Right cardiac atrium (tissue), 5 donors: ENCODE data around the gene PFKFB4. TPM values are rescaled to one million over a fixed set of nuclear protein-coding genes. Genes with fewer than 3 reads are reported as not detected.

ENCODE experiments used
- ATAC-seq, 2 donors: fragments of 200-7000 bp; cut with Tn5 transposase; one replicate each; pipeline versions ENCODE4 v1.8.0 to v1.9.1; 2020; ENCODE audit warnings: moderate library complexity in 2 of 2, mild to moderate bottlenecking in 1 of 2
- DNase-seq, 3 donors: peaks; one replicate each; pipeline ENCODE4 v3.0.0-alpha.2; 2020
- H3K27ac ChIP-seq: one replicate; pipeline ENCODE4 v1.5.1; 2013; ENCODE audit warnings: mild to moderate bottlenecking, low read length, control low read depth, moderate library complexity
- H3K27me3 ChIP-seq: one replicate; pipeline ENCODE4 v1.6.1; 2013; ENCODE audit not compliant: control insufficient read depth, insufficient read depth
- H3K4me1 ChIP-seq: one replicate; pipeline ENCODE4 v1.6.1; 2013; ENCODE audit warnings: low read length; ENCODE audit not compliant: control insufficient read depth, insufficient read depth
- H3K4me3 ChIP-seq: one replicate; pipeline ENCODE4 v1.5.1; 2013; ENCODE audit warnings: low read length, control low read depth
- H3K9me3 ChIP-seq: one replicate; pipeline ENCODE4 v1.6.1; 2013; ENCODE audit warnings: low read length; ENCODE audit not compliant: control insufficient read depth
- WGBS: extraction: QIAGEN DNeasy Blood & Tissue Kit; methylation state at CpG from one replicate; pipeline ENCODE4 v1.1.7; 2013; 5-methylcytosine and 5-hydroxymethylcytosine counted together
- intact Hi-C, 4 donors: fragments of 100-400 bp; cut with DNase I; formaldehyde crosslinking; loops; one replicate each; pipeline versions ENCODE4 v1.11.0 to v1.14.0; 2022 to 2023
- microRNA-seq, 2 donors: library from miRNA; unstranded; fragments of <30 nt; microRNA quantifications; one replicate each; pipeline ENCODE4 v1.2.0, GENCODE V29; 2020 to 2021
- polyA plus RNA-seq: library from polyadenylated mRNA; stranded (reverse); fragments of 200-250 nt; gene quantifications from one replicate; pipeline ENCODE4 v1.2.3, GENCODE V29; 2013
- total RNA-seq, 4 donors: library from RNA; stranded (reverse); fragmentation: NEBNext Ultra II Directional; extraction: Animal tissue kit (Norgen Biotek cat#: 25700); gene quantifications; one replicate each; pipeline ENCODE4 v1.2.1, GENCODE V29; 2021
- donor health status: healthy with polysubstance abuse.
- donor health status: DM: no; HTN: yes; CAD: no.
- donor health status: DM: no; HTN: no; CAD: no.
- donor health status: DM: no; HTN: yes; CAD: no; lungs with severe emphysema.
- donor health status: DM: yes; HTN: yes; CAD: no.

PFKFB4 gene
- total and polyA plus RNA-seq, 5 donors, result 0.75 to 2.7 (median 2.0) TPM

DNA sequence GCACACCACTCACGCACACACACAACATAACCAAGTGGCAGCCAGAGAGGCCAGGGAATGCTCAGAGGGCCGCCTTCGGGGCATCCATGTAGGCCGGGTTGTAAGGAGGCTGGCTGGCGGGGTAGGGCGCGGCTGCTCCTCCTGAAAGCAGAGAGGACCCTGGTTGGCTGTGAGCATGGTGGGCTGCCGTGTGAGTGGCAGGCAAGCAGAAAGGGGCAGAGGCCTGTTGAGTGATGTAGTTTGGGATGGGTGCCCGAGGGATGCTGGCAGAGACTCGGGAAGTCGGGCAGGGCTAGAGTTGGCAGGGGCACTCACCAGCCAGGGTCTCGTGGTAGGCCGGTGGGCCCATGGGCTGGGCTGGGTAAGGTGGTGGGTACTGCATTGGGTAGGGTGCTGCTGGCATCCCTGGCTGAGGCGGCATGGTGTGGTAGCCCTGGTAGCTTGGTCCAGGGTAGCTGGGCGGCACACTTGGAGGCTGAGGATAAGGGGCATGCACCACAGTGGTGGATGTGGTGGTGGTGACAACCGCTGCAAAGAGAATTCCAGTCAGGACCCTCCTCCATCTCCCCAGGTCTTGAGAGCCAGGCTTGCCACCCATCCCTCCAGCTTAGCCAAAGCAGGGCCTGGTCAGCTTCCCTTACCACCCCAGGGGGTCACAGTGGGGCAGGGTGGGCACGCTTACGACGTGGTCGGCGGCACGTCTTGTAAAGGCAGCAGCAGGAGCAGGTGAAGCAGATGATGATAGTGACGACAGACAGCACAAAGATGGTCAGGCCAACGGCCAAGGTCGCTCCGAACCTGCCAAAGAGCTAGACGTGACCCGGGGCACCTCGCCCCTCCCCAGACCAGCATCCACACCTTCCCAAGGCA is 87.3 kb downstream of the PFKFB4 start:
- intact Hi-C loops, result loop anchor here in 3 of 4 donors (5.0 kb wide), 2 partner anchors 33 to 78 kb away; partner anchors contain the start of gene SHISA5 (in 2 of the 3)
- ATAC-seq, result no peak
- DNase-seq, result peak in 1 of 3 donors; percentile 58
- Histone ChIP-seq H3K4me1 (peaks cover 9% of the 10 kb centered on the region), H3K4me3 (no peak overlapping the region), H3K9me3 (no peaks in the 10 kb centered on the region), H3K27ac (no peak overlapping the region), H3K27me3 (no peaks in the 10 kb centered on the region)
- WGBS, result 77% methylated on average over 29 of the region's 29 CpGs

DNA sequence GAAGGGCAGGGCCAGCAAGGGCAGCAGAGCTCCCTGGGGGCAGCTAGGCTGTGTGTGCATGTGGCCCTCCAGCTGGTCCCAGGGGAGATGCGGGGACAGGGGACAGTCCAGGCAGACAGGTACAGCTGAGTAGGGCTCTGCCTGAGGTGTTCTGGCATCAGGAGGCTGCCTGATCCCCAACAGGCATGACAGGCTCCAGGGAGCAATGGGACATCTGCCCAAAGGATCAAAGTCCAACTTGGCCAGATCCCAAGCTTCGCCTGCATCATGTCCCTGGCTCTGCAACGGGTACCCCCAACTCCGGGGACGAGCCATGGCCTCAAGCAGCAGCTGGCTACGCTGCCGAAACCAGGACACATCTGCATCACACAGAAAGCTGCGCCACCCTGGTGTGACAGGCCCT is 88.3 kb downstream of the PFKFB4 start:
- H3K27me3 ChIP-seq, result no peaks in the 10 kb centered on the region
- 60% methylated on average over 8 of the region's 8 CpGs for WGBS
- intact Hi-C loops, result loop anchor here in 3 of 4 donors (5.0 kb wide), 2 partner anchors 34 to 79 kb away; partner anchors contain the start of gene SHISA5 (in 2 of the 3)
- no peaks in the 10 kb centered on the region for H3K9me3 ChIP-seq
- H3K4me1 ChIP-seq, result peaks cover 8% of the 10 kb centered on the region
- peak in 1 of 3 donors; percentile 64 for DNase-seq
- H3K4me3 ChIP-seq, result no peak overlapping the region
- H3K27ac ChIP-seq, result peak overlapping the region; percentile 15
- ATAC-seq, result no peak

Small RNA genes lying within 50 kb of the gene (microRNA-seq; reads per million reads assigned to microRNA genes)
- gene MIR6823, result 0 reads per million in 2 donors
- gene MIR711, result 0 reads per million in 2 donors

Other genes with a start within 250 kb of the PFKFB4 start
- gene SPINK8, start 223.1 kb downstream of the PFKFB4 start, total RNA-seq, result not detected
- gene SPINK8, start 223.1 kb downstream of the PFKFB4 start, polyA plus RNA-seq, result not detected
- not detected for gene FBXW12, start 184.6 kb downstream of the PFKFB4 start, total RNA-seq
- not detected for gene FBXW12, start 184.6 kb downstream of the PFKFB4 start, polyA plus RNA-seq
- gene PLXNB1, start 126.7 kb downstream of the PFKFB4 start, total RNA-seq, result 10 to 100 TPM; 49.4 to 84.5 (median 55.0) TPM
- 52.7 TPM for gene PLXNB1, start 126.7 kb downstream of the PFKFB4 start, polyA plus RNA-seq
- 10 to 100 TPM in 3 of 4 donors, 1 to 10 TPM in 1; 8.7 to 11.5 (median 11.1) TPM for gene CCDC51, start 116.7 kb downstream of the PFKFB4 start, total RNA-seq
- gene CCDC51, start 116.7 kb downstream of the PFKFB4 start, polyA plus RNA-seq, result 11.2 TPM
- 100 to 1,000 TPM; 187 to 270 (median 216) TPM for gene TMA7, start 116.5 kb downstream of the PFKFB4 start, total RNA-seq
- 526 TPM for gene TMA7, start 116.5 kb downstream of the PFKFB4 start, polyA plus RNA-seq
- gene ATRIP, start 110.1 kb downstream of the PFKFB4 start, total RNA-seq, result 1 to 10 TPM; 4.0 to 5.2 (median 4.3) TPM
- gene ATRIP, start 110.1 kb downstream of the PFKFB4 start, polyA plus RNA-seq, result 3.5 TPM
- 10 to 100 TPM; 72.9 to 93.1 (median 76.2) TPM for gene SHISA5, start 52.6 kb downstream of the PFKFB4 start, total RNA-seq
- gene SHISA5, start 52.6 kb downstream of the PFKFB4 start, polyA plus RNA-seq, result 57.0 TPM
- not detected for gene UCN2, start 7.0 kb upstream of the PFKFB4 start, total RNA-seq
- gene UCN2, start 7.0 kb upstream of the PFKFB4 start, polyA plus RNA-seq, result 0.16 TPM
- 10 to 100 TPM in 2 of 4 donors, 1 to 10 TPM in 2; 4.8 to 20.4 (median 10.6) TPM for gene COL7A1, start 38.5 kb upstream of the PFKFB4 start, total RNA-seq
- gene COL7A1, start 38.5 kb upstream of the PFKFB4 start, polyA plus RNA-seq, result 8.7 TPM
- gene UQCRC1, start 52.8 kb upstream of the PFKFB4 start, total RNA-seq, result 100 to 1,000 TPM; 622 to 677 (median 648) TPM
- gene UQCRC1, start 52.8 kb upstream of the PFKFB4 start, polyA plus RNA-seq, result 865 TPM
- gene TMEM89, start 65.0 kb upstream of the PFKFB4 start, total RNA-seq, result not detected
- gene TMEM89, start 65.0 kb upstream of the PFKFB4 start, polyA plus RNA-seq, result not detected
- 10 to 100 TPM in 3 of 4 donors, 1 to 10 TPM in 1; 8.6 to 15.4 (median 14.5) TPM for gene SLC26A6, start 78.7 kb upstream of the PFKFB4 start, total RNA-seq
- 12.0 TPM for gene SLC26A6, start 78.7 kb upstream of the PFKFB4 start, polyA plus RNA-seq
- gene CELSR3, start 106.1 kb upstream of the PFKFB4 start, total RNA-seq, result under 1 TPM; 0.20 to 0.33 (median 0.27) TPM
- 0.27 TPM for gene CELSR3, start 106.1 kb upstream of the PFKFB4 start, polyA plus RNA-seq
- 10 to 100 TPM; 31.1 to 49.8 (median 42.1) TPM for gene NCKIPSD, start 129.1 kb upstream of the PFKFB4 start, total RNA-seq
- gene NCKIPSD, start 129.1 kb upstream of the PFKFB4 start, polyA plus RNA-seq, result 32.5 TPM
- gene IP6K2, start 160.4 kb upstream of the PFKFB4 start, total RNA-seq, result 10 to 100 TPM; 21.2 to 43.2 (median 33.8) TPM
- 57.8 TPM for gene IP6K2, start 160.4 kb upstream of the PFKFB4 start, polyA plus RNA-seq